Measurements from ENCODE around the gene SYNPO2. TPM values are rescaled to one million over a fixed set of nuclear protein-coding genes. Genes with fewer than 3 reads are reported as not detected.
A peak's percentile ranks its signal among the peaks of the same experiment; 100 is the strongest.
"Not testable (repeated sequence)": the region's sequence is repeated elsewhere in the genome, so short reads cannot be mapped to it uniquely, and the experiment has no call there.

The SYNPO2 gene
- total RNA-seq, 1 donor from 2014 or later: 206 TPM

DNA sequence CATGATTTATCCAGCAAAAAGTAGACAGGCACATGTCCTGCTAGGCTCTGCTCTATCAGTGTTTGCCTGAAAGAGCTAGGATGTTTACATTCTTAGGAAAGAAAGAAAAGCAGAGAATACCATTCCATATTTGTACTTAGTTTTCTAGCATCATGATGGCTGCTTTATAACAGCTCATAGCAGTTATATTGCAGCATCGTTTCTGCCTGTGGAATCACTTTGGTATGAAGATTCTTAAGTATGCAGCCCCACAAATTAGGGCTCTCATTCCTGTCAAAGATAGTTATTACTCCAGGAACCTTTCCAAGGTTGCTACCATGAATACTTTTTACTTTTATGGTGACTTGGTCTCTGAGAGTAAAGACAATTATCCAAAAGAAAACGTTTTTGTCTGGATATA, 128.0 kb downstream of the SYNPO2 start:
- DNase-seq (ENCODE audit: missing footprints): no peak
- intact Hi-C loops (cut with DNase I): no loop called here
- no peak for ATAC-seq

DNA sequence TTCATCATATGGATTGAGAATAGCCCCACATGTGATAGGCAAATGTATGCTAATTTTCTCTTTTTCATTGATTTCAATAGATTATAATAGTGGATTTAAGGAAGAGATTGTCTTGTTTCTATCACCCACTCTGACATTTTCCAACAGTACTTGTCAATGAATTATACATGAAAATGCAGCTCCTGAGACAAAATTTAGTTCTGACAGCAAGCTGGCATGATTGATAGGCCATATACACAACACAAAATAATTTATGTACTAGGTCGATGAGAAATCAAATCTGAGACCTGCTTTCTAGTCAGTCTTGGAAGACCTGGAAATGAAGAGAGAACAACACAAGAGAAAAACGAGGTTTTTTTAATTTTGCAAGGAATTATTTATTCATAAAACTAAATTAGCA, 129.0 kb downstream of the SYNPO2 start:
- intact Hi-C loops (cut with DNase I): no loop called here
- DNase-seq (ENCODE audit: missing footprints) (no peak), ATAC-seq (no peak)

- DNase-seq (ENCODE audit: missing footprints): no peak
- peak; percentile 69 for ATAC-seq
- intact Hi-C loops (cut with DNase I): no loop called here
Observed at GRCh38 chr4:119020158-119020557, 131.5 kb downstream of the SYNPO2 start.

GRCh38 chr4:119022520-119022919, 133.9 kb downstream of the SYNPO2 start:
- ATAC-seq; DNase-seq (ENCODE audit: missing footprints); intact Hi-C loops (cut with DNase I): not testable (repeated sequence)

- no peak for ATAC-seq
- intact Hi-C loops (cut with DNase I): no loop called here
Observed at GRCh38 chr4:119024102-119024501, 135.4 kb downstream of the SYNPO2 start.

DNA sequence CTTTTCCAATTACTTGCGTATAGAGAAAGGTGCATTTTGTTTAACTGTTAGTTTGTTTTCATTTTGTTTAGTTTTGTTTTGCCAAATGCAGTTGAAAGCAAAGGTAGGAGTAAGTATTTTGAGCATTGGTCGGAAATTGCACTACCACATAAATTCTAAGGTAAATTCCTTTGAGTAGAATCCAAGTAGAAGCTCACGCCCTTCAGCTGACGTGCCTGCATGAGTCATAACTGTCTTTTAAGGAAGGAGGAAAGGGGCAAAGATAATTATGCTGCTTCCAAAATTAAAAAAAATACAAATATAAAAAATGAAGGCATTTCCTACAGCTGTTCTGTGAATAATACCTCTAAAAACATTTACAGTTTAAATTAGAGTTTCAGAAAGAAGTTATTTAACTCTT, 136.8 kb downstream of the SYNPO2 start:
- intact Hi-C loops (cut with DNase I): no loop called here
- no peak for ATAC-seq
- DNase-seq (ENCODE audit: missing footprints): no peak

More at GRCh38 chr4:119024102-119024501, 135.4 kb downstream of the SYNPO2 start:
- no peak for DNase-seq (ENCODE audit: missing footprints)

GRCh38 chr4:119025916-119026661, 137.4 kb downstream of the SYNPO2 start:
- peak; percentile 79 for ATAC-seq
- intact Hi-C loops (cut with DNase I): no loop called here

GRCh38 chr4:119026662-119027444, 138.2 kb downstream of the SYNPO2 start:
- ATAC-seq (peak; percentile 48), DNase-seq (ENCODE audit: missing footprints) (no peak)
- intact Hi-C loops (cut with DNase I): no loop called here

More at GRCh38 chr4:119025916-119026661, 137.4 kb downstream of the SYNPO2 start:
- no peak for DNase-seq (ENCODE audit: missing footprints)

DNA sequence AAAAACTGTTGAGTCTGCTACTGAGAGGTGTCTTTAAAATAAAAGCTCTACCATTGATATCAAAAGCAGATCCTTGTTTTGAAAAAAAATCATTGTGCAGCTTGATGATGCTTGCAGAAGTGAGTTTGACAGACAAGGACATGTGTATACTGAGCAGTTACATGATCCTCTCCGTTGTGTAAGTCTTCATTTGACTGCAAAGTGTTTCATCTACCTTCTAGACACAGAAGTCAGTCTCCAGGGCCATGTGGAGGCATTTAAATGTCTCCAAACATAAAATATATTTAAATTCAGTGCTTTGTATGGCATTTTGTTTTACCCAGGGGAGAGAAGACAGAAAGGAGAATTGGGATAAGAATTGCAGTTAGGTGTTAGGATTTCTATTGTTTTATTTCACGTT, 139.2 kb downstream of the SYNPO2 start:
- DNase-seq (ENCODE audit: missing footprints) (no peak), ATAC-seq (no peak)
- intact Hi-C loops (cut with DNase I): no loop called here

GRCh38 chr4:119028296-119028695, 139.6 kb downstream of the SYNPO2 start:
- intact Hi-C loops (cut with DNase I): no loop called here
- DNase-seq (ENCODE audit: missing footprints) (no peak), ATAC-seq (no peak)

GRCh38 chr4:119029847-119030535, 141.3 kb downstream of the SYNPO2 start:
- DNase-seq (ENCODE audit: missing footprints) (no peak), ATAC-seq (no peak)
- intact Hi-C loops (cut with DNase I): loop anchor here (10.0 kb wide), 1 partner anchor 265 kb away; no protein-coding TSS in a partner anchor

- intact Hi-C loops (cut with DNase I): loop anchor here (10.0 kb wide), 1 partner anchor 266 kb away; no protein-coding TSS in a partner anchor
- ATAC-seq (no peak), DNase-seq (ENCODE audit: missing footprints) (no peak)
Observed at GRCh38 chr4:119030536-119030890, 141.9 kb downstream of the SYNPO2 start.

DNA sequence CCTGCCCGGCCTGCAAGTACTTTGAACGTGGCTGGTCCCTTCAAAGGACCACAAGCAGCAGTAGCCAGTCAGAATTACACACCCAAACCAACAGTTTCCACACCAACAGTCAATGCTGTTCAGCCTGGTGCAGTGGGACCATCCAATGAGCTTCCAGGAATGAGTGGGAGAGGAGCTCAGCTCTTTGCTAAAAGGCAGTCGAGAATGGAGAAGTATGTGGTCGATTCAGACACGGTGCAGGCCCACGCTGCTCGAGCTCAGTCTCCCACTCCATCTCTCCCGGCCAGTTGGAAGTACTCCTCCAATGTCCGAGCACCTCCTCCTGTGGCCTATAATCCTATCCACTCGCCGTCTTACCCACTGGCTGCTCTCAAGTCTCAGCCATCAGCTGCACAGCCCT, 142.6 kb downstream of the SYNPO2 start:
- intact Hi-C loops (cut with DNase I): loop anchor here (10.0 kb wide), 1 partner anchor 266 kb away; no protein-coding TSS in a partner anchor
- DNase-seq (ENCODE audit: missing footprints) (no peak), ATAC-seq (no peak)

- DNase-seq (ENCODE audit: missing footprints) (no peak), ATAC-seq (no peak)
- intact Hi-C loops (cut with DNase I): loop anchor here (10.0 kb wide), 1 partner anchor 268 kb away; no protein-coding TSS in a partner anchor
Observed at GRCh38 chr4:119032921-119033685, 144.4 kb downstream of the SYNPO2 start.

GRCh38 chr4:119034276-119035008, 145.8 kb downstream of the SYNPO2 start:
- ATAC-seq (no peak), DNase-seq (ENCODE audit: missing footprints) (no peak)
- intact Hi-C loops (cut with DNase I): loop anchor here (10.0 kb wide), 1 partner anchor 270 kb away; no protein-coding TSS in a partner anchor

GRCh38 chr4:119035951-119036737, 147.5 kb downstream of the SYNPO2 start:
- peak; percentile 18 for ATAC-seq
- no peak for DNase-seq (ENCODE audit: missing footprints)
- intact Hi-C loops (cut with DNase I): loop anchor here (10.0 kb wide), 1 partner anchor 271 kb away; no protein-coding TSS in a partner anchor

GRCh38 chr4:119037709-119038108, 149.1 kb downstream of the SYNPO2 start:
- intact Hi-C loops (cut with DNase I): loop anchor here (10.0 kb wide), 1 partner anchor 273 kb away; no protein-coding TSS in a partner anchor
- ATAC-seq (no peak), DNase-seq (ENCODE audit: missing footprints) (no peak)
